ENCODE data around the gene XPA.
"Not testable (repeated sequence)": the region's sequence is repeated elsewhere in the genome, so short reads cannot be mapped to it uniquely, and the experiment has no call there.

Gene XPA

DNA sequence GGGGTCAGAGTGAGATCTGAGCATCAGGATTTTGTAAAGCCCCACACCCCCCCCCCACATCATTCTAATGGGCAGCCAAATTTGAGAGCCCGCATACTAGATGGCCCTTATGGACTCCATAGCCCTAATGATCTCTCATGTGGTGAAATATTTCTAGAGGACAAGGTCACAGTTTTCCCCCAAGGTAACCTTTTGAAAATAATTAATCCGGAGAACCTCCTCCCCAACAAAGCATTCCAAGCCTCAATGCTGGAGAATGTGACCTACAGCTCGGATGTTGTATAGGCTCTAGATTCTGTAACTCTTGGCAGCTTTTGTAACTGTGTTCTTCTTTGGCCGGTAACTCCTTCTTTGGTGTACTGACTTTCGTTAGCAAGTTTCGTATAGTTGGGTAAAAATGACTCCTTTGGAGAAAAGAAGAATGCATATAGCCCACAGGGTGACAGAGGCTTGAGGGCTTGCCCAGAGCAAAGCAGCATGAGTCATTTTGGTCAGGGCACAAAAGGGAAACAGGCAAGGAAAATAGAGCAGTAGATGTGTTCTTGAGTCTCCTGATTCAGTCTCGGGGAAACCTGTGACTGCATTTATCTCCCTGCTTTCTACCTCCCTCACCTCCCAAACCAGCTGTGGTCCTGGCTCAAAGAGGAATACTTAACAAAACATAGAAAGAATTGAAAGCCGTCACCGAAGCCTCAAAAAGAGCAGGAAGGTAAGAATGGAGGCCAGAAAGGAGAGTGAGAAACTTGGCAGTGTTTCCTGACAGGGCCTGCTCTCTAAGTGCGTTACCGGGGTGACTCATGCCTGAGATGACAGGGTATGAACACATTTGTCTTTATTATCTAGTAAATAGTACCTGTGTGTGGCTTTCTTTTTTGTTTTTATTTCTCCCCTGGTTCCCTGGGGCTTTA, 6.6 kb upstream of the XPA start:
- DNase-seq (ENCODE audit: low read depth) = no peak

GRCh38 chr9:97699824-97700223, 2.7 kb upstream of the XPA start:
- not testable (repeated sequence) for DNase-seq (ENCODE audit: low read depth)

DNA sequence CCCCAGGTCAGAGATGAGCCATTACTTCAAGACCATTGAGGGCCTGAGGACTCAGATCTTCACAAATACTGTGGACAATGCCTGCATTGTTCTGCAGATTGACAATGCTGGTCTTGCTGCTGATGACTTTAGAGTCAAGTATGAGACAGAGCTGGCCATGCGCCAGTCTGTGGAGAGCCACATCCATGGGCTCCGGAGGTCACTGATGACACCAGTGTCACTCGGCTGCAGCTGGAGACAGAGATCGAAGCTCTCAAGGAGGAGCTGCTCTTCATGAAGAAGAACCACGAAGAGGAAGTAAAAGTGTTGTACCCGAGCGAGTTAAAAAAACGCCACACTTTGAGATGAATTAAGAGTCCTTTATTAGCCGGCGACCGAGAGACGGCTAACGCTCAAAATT, 2.1 kb upstream of the XPA start:
- not testable (repeated sequence) for DNase-seq (ENCODE audit: low read depth)

DNA sequence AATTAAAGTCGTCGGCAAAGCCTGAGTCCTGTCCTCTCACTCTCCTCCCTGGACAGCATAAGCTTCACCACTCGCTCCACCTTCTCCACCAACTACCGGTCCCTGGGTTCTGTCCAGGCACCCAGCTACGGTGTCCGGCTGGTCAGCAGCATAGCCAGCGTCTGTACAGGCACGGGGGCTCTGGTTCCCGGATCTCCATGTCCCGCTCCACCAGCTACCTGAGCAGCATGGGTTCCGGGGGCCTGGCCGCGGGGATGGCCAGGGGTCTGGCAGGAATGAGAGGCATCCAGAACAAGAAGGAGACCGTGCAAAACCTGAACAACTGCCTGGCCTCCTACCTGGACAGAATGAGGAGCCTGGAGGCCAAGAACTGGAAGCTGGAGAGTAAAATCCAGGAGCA, 1.7 kb upstream of the XPA start:
- DNase-seq (ENCODE audit: low read depth) = no peak

GRCh38 chr9:97697837-97698236, 697 bp upstream of the XPA start:
- no peak for DNase-seq (ENCODE audit: low read depth)

DNA sequence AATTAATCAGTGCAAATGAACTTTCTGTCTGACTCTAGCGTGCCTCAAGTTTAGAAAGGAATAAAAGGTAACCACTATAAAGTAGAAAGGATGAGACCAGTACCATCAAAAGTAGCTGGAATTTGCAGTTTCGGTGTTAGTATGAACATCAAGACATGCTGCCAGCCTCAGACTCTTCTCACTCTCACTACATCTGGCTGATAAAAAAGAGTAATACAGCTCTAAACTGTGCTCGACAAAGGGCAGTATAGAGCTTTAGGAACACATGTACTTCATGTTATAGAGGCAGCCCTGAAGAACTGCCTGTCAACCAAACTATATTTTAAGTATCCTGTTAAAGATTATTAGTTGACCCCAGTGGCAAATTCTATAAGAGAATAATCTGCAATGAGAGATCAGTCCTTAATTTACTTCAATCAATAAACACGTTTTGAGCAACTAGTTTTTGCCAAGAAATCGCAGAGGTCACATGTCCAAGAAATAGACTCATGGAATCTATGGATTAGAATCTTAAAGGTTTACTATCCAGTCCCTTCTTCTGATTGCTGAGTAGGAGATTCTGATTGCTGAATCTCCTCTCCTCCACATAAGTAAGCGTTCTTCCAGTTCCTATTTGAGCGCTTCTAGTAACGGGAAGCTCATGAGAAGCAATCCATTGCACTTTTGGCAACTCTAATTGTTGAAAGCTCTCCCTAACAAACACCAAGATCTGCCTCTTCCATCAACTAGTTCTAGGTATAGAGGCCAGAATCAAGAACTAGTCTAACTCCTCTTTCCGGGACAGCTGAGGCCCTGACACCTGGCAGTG, 941 bp downstream of the XPA start:
- no peak for DNase-seq (ENCODE audit: low read depth)

- DNase-seq (ENCODE audit: low read depth) = no peak
Observed at GRCh38 chr9:97695390-97695789, 1.8 kb downstream of the XPA start.

DNA sequence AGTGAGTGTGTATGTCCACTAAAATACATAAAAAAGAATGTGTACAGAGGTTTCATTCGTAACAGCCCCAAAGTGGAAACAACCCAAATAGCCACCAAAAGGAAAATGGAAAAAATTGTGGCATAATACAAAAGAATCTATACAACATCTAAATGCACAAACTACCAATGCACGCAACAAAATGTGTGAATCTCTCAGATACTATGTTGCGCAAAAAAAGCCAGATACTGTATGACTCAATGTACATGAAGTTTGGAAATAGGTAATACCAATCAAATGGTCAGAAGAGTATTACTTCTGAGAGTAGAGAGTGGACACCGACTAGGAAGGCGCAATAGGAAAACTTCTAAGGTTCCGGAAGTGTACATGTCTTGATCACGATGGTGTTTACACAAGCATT, 2.4 kb downstream of the XPA start:
- no peak for DNase-seq (ENCODE audit: low read depth)

DNA sequence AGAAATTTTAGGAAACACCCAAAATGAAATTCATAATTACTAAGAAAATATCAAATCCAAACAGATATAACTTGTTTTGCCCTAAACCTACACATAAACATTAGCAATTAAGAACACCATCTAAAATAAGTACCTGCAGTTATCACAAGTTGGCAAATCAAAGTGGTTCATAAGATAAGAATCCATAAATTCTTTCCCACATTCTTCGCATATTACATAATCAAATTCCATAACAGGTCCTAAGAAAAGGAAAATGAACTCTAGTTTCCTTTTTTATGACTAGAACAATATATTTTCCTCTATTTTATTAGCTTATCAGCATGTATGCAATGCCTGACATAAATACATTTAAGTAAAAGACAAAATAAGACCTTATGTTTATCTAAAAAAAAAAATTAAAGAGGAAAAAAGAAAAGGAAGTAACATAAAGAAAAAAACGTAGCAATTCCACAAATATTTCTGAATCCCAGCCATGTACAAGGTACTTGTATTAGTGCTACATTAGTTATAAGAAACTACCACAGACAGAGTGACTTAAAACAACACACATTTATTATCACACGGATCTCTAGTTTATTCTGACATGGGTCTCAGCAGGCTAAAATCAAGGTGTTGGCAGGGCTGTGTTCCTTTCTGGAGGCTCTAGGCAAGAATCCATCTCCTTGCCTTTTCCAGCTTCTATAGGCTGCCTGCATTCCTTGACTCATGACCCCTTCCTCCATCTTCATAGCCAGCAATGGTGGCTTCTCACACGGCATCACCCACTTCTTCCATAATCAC, 7.5 kb downstream of the XPA start:
- no peak for DNase-seq (ENCODE audit: low read depth)

DNA sequence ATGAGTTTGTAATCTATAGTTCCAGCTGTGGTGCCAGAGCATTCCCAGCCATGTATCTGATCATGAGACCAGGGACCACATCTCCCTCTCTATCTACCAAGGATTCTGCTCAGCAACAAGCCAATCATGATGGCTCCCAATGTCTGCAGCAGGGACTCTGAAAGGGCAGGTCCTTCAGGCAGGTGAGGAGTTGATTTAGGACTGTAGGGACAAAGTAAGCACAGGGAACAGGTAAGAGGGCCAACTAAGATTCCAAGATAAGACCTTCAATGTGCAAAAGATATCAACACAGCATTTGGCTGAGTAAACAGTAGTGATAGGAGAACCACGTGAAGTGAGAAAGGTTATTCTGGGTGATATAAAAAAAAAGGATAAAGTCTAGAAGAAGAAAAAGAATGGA, 8.5 kb downstream of the XPA start:
- DNase-seq (ENCODE audit: low read depth) = no peak

- DNase-seq (ENCODE audit: low read depth) = no peak
Observed at GRCh38 chr9:97682242-97682641, 14.9 kb downstream of the XPA start.

DNA sequence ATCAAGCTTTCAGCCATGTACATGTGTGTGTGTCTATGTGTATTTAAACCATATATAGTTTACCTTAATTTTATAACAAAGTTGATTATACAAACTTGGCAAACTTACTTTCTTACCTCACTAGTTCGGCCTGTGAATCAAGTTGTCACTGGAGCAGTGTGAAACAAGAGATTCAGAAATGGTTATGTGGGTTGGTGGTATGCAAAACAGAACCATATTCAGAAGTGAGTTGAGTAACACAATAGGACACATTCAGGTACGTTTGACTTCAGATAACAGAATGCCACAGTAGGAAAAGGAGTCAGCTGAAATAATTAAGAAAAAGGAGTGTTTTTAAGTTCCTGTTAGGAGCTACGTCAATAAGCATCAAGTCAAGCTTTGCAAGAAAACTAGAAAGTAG, 21.5 kb downstream of the XPA start:
- no peak for DNase-seq (ENCODE audit: low read depth)

DNA sequence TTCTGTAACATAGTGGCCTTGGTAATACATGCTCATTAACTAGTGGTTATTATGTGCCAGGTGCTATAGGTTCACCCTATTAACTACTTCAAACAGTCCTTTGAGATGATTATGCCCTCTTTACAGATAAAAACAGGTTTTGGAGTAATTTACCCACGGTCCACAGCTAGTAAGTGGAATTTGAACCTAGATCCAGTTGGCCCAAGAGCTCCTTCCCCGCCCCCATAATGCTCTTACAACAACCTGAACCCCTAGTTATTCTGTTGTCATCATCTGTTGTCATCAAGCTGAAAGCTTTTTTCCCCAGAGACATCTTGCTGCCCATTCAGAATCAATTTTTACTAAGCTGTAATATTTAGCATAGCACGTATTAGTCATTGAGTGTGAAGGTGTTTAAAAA, 23.2 kb downstream of the XPA start:
- DNase-seq (ENCODE audit: low read depth) = no peak

DNA sequence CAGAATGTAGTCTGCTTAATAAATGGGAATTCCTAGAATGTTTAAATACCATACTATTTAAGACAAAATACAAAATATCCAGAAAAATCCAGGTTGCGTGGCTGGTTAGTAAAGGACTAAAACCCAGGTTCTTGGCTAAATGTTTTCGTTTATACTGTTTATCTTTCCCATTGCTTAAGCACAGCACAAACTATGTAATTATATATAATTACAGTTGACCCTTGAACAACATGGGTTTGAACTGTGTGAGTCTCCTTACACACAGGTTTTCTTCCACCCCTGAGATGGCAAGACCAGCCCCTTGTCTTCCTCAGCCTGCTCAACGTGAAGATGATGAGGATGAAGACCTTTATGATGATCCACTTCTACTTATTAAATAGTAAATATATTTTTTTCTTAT, 24.7 kb downstream of the XPA start:
- DNase-seq (ENCODE audit: low read depth) = no peak

- DNase-seq (ENCODE audit: low read depth) = no peak
Observed at GRCh38 chr9:97670586-97670985, 26.6 kb downstream of the XPA start.

DNA sequence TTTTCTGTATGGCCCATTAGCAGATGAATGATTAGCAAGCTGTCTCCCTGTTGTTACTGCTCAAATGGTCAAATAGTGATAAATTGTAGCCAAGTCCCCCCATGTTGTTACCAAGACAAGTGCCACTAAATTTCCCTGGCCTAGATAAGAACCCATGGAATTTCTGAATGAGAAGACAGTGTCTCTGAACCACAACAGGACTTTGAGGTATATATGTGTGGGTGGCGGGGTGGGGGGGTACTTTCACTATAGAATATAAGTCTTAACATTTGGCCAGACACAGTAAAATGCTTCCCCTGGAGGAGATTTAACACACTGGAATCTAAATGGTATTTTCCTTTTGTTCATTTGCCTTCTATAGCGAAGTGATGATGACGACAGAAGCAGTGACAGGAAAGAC, 28.7 kb downstream of the XPA start:
- no peak for DNase-seq (ENCODE audit: low read depth)

- no peak for DNase-seq (ENCODE audit: low read depth)
Observed at GRCh38 chr9:97666907-97667686, 30.0 kb downstream of the XPA start.

- DNase-seq (ENCODE audit: low read depth) = no peak
Observed at GRCh38 chr9:97665742-97666141, 31.4 kb downstream of the XPA start.

DNA sequence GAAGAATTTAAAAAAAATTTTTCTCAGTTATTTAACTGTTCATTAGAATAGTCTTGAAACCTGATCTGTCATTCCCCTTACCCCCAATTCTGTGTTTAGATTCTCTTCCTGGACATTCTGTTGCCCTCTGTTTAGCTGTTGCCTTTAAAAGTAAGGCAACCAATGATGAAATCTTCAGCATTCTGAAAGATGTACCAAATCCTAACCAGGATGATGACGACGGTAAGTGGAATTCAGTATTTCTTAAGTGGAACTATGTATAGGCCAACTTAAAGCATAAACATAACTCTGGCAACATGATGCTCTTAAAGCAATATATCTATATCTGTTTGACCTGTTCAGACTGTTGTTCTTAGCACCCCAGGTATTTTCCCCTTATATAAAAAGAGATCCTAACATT, 36.3 kb downstream of the XPA start:
- no peak for DNase-seq (ENCODE audit: low read depth)

- DNase-seq (ENCODE audit: low read depth) = no peak
Observed at GRCh38 chr9:97660340-97660739, 36.8 kb downstream of the XPA start.

DNA sequence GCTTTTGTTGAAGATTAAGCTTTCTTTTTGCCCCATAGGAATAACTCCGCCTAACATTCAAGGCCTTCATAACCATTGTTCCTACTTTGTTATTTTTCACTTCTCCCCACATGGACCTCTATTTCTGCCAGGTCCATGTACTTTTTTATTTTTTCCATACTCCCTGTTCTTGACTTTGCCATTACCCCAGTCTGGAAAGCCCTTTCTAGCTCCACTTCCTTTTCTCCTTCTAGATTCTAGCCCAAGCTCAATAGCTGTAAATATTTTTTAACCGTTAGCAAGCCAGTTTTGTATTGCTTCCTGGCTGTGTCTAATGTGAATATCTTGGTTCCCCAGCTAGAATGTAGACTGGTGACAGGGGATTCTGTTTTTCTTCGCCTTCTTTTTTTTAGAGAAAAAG, 37.4 kb downstream of the XPA start:
- DNase-seq (ENCODE audit: low read depth) = no peak

GRCh38 chr9:97658707-97659106, 38.4 kb downstream of the XPA start:
- DNase-seq (ENCODE audit: low read depth) = no peak

All from activated gamma-delta T cell treated with anti-CD3 and anti-CD28 coated beads, Interleukin-2, amount 50 U/mL, for 16 hours (primary cell).